ENCODE results near the gene AQP12B.

AQP12B gene

DNA sequence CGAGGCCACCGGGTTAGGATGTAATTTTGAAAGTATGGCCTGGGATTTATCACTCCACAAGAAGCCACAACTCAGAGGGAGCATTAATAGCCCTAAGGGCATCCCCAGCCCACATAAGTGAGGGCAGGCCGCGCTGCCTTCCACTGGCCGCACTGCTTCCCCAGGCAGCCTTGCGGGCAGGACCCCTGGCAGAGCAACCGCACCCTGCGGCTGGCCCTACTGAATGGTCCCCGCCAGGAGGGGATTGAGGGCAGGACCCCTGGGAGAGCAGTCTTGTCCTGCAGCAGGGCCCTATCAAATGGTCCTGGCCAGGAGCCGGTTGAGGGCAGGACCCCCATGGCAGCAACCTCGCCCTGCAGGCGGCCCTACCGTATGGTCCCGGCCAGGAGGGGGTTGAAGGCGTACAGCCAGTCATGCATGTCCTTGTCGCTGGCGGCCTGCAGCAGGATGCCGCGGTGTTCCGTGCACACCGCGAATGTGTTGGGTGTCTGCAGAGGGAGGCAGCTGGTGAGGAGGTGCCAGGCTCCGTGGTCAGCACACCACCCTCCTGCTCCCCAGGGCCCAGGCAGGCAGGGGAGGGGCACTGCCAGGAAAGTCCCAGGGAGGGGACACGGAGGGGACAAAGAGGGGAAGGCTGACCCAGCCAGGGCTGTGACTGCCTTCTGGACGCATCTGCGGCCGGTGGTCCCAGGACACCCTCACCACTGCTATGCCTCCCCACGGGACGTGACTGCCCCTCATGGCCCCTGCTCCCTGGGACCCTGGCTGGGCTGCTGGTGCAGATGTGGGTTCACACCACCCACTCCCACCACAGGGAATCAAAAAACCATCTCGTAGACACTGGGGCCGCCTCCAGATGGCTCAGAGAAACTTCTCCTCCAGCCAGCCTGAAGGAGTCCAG lies 35.2 kb upstream of the AQP12B start:
- no peak for DNase-seq

GRCh38 chr2:240717181-240717641 lies 34.5 kb upstream of the AQP12B start:
- no peak for DNase-seq

DNA sequence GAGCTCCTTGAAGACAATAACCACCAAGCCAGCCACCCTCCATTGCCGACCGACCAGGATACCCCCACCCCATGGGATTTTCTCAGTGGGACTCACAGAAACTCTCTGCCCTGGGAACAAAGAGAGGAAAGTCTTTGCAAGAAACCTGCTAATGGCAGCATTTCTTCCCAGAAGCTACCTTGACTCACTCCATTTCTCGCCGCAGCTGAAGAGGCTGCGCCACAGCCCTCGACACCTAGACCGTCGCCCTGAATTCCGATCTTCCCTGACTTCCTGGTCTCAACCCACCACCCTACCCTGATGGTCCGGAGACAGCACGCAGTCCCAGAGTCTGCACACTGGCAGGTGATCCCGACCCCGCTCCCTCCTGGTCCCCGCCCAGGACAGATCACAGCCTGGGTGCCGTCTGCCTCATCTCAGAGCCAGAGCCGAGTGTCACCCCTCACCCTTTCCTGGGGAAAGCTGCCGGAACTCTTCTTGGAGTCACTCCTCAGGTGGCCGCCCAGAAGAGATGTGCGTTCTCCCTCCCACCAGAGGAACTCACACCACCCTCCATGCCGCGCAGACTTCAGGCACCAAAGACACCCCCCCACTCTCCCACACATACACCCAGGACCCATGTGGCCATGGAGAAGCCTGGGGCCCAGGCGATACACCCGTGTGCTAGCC lies 33.6 kb upstream of the AQP12B start:
- no peak for DNase-seq

DNA sequence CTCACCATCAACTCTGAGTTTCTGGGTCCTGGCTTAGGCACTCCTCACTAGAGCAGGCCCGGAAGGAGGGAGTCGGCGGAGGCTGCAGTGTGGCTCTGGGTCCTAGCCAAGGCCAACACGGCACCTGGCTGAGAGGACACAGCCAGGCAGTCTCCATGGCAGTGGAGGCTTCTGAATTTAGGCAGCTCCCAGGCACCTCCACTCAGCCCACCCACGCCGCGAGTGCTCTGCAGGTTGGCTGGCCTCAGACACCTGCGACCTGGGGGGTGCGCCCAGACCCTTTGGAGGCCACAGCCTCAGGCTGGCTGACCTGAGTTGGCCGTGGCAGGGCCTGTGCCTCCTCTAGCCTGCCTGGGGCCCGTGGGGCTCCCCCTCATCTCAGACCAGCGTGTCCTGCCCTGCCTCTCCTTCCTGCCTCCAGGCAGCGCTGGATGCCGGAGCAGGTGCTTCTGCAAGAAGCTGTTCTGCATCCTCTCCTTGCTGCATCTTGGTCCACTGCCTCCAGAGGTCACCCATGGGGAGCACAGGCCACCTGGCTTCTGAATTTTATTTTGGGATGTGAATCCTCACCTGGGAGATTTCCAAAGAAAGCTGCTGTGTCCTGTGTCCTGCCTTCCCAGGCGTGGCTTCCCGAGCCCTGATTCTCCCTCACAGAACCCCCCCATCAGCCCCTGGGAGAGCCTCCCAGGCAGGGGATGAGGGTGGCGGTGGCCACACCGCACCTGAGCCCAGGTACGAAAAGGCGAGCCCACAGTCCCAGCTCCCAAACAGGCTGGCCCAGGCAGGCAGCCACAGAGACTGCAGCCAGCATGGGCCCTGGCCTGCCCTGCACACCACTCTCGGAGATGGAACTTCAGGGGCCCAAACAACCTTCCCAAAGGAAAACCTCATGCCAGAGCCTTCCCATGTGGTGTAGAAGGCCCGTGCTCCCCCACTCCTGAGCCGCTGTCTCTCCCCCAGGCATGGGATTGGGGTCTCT lies 32.4 kb upstream of the AQP12B start:
- DNase-seq, result no peak

DNA sequence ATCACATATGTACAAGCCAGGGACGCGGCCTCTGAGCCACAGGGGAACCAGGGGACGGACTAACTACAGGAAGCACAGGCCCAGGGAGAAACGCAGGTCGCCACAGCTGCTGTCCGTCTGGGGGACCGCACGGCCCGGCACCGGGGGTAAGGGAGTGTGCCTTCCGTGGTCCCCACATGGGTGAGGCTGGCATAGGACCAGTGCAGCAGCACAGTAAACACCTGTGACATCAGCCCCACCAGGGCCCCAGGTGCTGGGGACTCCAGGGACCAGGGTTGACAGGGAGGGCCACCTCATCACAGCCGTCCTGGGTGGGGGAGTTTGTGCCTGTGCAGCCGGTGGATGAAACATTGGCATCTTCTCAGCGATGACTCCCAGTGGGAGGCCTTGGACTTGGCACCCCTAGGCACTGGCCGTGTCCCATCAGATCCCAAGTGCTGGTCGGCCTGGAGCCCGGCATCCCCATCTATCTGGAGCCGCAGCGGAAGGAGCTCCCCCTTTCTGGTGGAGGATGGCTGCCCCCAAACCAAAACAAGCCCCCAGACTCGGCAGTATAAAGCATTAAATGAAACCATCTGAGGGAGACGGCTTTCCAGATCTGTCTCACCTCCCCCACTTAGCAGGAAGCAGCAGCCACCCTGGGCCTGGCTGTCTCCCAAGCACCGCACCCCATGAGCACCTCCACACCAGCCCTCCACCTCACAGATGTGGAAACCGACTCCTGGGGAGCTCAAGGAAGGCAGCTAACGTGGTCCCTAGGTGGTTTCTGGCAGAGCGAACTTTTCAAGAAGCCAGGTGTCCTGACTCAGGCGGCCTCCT lies 31.5 kb upstream of the AQP12B start:
- no peak for DNase-seq

- no peak for DNase-seq
Observed at GRCh38 chr2:240713071-240713927, 30.6 kb upstream of the AQP12B start.

GRCh38 chr2:240712121-240712520 lies 29.4 kb upstream of the AQP12B start:
- no peak for DNase-seq

GRCh38 chr2:240711701-240712100 lies 29.0 kb upstream of the AQP12B start:
- no peak for DNase-seq

DNA sequence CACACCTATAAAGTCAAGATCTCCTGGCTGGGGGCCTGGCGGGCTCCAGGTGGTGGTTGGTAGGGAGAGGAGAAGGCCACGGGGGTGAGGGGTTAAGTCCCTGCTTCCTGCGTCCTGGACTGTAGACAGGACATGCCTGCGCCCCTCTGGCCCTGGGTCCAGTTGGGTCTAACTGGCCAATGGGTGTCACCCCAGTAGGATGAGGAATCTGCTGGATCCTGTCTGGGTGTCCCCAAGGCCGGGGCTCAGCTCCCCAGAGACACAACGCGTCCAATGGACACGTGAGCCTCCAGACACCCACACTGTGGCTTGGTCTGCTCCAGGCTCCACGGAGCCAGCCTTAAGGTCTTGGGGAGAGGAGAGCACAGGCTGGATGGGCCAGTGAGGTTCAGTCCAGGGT lies 28.6 kb upstream of the AQP12B start:
- DNase-seq, result no peak

GRCh38 chr2:240708457-240708856 lies 25.8 kb upstream of the AQP12B start:
- no peak for DNase-seq

DNA sequence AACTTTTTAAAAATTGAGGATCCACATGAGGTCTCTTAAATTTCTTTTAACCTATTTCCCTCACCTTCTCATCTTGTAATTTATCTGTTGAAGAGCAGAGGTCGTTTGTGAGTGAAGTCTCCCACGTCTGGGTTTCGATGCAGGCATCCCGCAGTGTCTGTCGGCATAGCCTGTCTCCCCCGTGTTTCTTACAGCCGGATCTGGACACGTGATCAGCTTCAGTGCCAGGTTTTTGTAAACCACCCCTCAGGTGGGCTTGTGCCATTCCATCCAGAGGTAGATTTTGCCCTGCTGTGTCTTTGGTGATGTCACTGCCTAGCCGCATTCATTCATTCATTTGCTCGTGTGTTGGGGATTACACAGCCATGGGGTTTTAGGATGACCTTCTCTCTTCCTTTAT lies 25.1 kb upstream of the AQP12B start:
- DNase-seq, result no peak

DNA sequence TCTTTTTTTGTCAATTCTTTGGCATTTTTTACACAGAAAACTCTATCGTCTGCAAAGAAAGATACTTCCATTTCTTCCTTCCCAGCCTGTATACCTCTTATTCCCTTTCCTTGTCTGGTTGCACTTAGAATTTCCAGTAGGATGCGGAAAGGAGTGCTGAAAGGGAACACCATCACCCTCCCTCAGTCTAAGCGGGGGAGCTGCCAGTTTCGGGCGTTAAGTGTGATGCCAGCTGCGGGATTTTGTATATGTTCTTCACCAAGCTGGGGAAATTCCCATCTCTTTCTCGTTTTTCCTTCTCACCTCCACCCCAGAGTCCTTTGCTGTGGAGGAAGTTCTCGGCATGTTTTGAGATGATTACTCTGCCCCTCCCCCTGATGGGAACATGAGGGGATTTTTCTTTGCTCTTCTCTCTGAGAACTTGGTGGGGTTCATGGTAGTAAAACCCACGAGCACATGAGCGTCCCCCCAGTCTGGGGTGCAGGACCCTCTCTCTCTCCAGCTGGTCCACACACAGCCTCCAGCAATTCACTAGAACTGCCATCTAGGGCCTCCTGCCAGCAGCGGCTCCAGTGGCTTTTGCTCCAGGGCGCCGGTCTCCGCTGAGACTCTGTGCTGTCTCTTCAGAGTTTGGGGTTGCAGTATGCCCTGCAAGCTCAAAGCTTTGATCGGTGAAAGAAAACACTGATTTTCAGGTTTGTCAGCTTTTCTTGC lies 24.5 kb upstream of the AQP12B start:
- DNase-seq, result no peak

DNA sequence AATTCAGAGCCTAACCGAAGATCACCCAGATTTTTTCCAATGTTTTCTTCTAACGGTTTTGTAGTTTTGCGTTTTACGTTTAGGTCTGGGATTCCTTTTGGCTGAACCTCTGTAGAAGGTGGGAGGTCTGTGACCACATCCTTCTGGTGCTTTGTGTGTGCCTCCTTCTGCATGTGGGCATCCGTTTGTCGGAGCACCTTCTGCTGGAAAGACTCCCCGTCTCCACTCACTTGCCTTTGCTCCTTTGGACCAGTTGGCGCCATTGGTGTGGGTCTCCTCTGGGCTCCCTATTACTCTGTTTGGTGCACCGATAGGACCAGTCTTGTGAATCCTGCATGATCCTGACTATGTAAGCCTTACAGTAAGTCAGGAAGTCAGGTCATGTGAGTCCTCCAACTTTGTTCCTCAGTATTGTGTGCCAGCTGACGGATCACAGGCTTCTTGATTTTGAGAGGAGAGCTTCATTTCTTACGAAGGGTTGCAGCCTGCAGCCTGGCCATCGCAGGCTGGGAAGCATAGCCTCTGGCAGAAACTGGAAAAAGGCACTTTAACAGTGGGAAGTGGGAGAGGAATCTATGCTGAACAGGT lies 22.6 kb upstream of the AQP12B start:
- no peak for DNase-seq

DNA sequence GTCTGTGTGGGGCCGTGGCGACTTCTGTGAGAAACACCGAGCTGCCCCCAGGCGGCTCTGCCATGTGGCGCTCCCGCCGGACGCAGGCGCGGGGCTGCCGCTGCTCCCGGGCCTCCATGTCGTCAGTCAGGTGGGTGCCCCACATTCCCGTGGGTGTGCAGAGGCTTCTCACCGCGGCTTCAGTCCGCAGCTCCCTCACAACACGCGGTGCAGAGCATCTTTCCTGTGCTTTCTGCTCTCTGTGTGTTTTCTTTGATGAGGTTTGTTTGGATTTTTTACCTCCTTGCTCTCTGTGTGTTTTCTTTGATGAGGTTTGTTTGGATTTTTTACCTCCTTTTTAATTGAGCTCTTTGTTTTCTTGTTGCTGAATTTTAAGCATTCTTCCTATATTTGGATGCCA lies 22.0 kb upstream of the AQP12B start:
- peak; percentile 35 for DNase-seq

- no peak for DNase-seq
Observed at GRCh38 chr2:240703417-240704341, 21.0 kb upstream of the AQP12B start.

DNA sequence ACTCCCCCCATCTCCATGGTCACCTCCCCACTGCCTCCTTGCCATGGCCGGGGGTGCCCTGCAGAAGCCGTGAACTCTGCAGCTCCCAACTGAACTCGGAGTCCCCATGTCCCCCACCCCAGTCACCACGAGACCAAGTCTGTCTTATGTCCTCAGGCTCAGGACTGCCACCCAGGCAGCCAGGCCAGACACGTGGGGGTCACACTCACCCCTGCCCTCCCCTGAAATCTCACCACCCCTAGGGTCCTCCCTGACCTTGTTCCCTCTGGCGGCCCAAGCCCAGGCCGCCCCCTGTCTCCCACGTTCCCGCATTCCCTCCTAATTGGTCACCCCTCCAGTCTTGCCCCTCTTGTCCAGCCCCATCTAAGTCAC lies 19.9 kb upstream of the AQP12B start:
- DNase-seq, result no peak

DNA sequence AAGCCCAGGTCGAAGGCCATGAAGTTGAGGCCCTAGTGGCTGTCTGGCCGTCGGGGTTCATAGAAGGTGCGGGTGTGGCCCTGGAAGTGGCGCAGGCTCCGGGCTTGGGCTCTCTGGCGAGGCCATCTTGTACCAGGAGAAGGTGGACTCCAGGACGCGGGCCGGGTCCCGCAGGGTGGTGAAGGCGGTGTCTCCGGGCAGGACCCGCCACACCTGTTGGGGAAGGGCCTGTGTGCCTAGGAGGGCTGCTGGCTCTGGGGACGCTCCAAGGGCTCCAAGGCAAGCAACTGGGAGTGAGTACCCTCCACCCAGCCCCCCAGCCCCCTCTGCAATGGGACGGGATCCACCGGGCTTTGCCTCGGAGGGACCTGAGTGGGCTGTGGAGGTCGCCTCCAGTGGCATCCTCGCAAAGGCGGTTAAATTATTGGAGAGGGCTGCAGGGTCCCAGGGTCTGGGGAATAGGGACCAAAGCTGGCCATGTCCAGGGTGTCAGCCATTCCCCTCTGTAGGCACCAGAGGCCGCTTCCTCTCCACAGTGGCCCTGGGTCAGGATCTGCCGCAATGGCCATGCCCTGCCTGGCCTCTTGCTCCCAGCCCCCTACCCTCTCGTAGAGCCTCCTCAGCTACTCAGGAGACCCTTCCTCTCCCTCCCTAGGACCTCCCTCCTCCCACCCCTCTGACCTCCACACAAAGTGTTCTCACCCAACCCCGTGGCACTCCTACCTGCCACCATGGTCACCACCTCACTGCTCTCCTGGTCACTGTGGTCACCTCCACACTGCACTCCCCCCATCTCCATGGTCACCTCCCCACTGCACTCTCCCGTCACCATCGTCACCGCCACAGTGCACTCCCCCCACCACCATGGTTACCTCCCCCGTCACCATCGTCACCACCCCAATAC lies 19.3 kb upstream of the AQP12B start:
- DNase-seq, result no peak
